GM12801 (cell line): ENCODE measurements around the gene SLX4IP.

Source experiments
- CTCF ChIP-seq: IDR thresholded peaks from one replicate; pipeline ENCODE4 v1.5.1; 2011; ENCODE audit warnings: control low read depth; ENCODE audit not compliant: insufficient read length; ENCODE audit errors: extremely low read depth

SLX4IP gene

GRCh38 chr20:10478205-10478604 lies 43.1 kb downstream of the SLX4IP start:
- TF ChIP-seq CTCF, result no peak

- TF ChIP-seq CTCF, result no peak
Measured at GRCh38 chr20:10478930-10479329, 43.8 kb downstream of the SLX4IP start.

- no peak for TF ChIP-seq CTCF
Measured at GRCh38 chr20:10481676-10482075, 46.6 kb downstream of the SLX4IP start.

- TF ChIP-seq CTCF, result no peak
Measured at GRCh38 chr20:10483691-10484090, 48.6 kb downstream of the SLX4IP start.

GRCh38 chr20:10487142-10488136 lies 52.3 kb downstream of the SLX4IP start:
- no peak for TF ChIP-seq CTCF

- no peak for TF ChIP-seq CTCF
Measured at GRCh38 chr20:10488534-10488933, 53.4 kb downstream of the SLX4IP start.

- TF ChIP-seq CTCF, result no peak
Measured at GRCh38 chr20:10489853-10490252, 54.7 kb downstream of the SLX4IP start.
